Measurements from ENCODE around the gene CBARP.

GRCh38 chr19:1286487-1287353 is 48.9 kb upstream of the CBARP start:
- TF ChIP-seq POLR2A (IDR thresholded peaks at IDR 0.05; ENCODE audit: extremely low read depth, insufficient read length) (no peak), CTCF (IDR thresholded peaks at IDR 0.05; ENCODE audit: low read depth, low read length) (no peak)
